22Rv1 (cell line): ENCODE measurements around the gene N4BP2L2.

Source experiments
- ZFX ChIP-seq: fragments of 450-650 bp; IDR thresholded peaks from 2 replicates; pipeline ENCODE4 v1.6.1; 2017; ENCODE audit warnings: antibody characterized with exemption, borderline replicate concordance
- TF ChIP-seq, protein P1 (sequence below): fragments of 450-650 bp; IDR thresholded peaks from 2 replicates; pipeline ENCODE4 v1.5.1; 2017; ENCODE audit warnings: mild to moderate bottlenecking

DNA sequence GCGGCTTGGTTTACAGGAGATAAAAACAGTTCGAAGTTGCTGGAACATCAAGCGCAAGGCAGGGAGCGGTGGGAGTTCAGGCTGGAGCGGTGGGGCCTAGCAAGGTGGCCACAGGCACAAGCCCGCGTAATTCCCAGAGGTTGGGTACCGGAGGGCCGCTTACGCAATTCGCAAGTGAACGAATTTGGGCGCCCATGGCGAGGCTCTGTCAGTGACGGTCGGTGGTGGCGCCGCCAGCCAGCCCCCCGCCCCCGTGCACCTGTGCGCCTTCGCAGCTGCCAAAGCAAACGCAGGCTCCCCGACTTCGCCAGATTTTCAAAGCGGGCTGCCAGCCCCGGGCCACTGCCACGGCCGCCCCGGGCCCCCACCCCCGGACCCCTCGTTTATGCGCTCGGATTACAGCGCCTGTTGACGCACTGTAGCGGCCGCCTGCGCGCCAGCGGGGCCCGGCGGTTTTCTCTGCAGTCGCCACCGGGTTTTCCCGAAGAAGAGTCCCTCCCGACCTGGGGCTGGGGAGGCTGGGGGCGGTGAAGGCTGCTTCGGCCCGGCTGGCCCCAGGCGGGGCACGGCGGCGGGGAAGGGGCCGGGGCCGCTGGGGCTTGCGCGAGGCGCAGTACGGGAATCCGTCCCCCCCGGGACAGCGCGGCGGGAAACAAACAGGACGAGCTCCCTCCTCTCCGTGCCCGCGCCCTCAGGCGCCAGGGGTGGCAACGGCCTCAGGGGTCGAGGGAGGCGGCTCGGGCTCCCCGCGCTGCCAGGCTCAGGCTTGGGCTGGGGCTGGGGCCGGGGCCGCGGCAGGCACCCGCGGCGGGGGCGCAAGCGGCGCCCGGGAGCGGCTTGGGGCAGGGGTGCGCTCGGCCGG is 111.4 kb downstream of the N4BP2L2 start:
- TF ChIP-seq, protein P1, sequence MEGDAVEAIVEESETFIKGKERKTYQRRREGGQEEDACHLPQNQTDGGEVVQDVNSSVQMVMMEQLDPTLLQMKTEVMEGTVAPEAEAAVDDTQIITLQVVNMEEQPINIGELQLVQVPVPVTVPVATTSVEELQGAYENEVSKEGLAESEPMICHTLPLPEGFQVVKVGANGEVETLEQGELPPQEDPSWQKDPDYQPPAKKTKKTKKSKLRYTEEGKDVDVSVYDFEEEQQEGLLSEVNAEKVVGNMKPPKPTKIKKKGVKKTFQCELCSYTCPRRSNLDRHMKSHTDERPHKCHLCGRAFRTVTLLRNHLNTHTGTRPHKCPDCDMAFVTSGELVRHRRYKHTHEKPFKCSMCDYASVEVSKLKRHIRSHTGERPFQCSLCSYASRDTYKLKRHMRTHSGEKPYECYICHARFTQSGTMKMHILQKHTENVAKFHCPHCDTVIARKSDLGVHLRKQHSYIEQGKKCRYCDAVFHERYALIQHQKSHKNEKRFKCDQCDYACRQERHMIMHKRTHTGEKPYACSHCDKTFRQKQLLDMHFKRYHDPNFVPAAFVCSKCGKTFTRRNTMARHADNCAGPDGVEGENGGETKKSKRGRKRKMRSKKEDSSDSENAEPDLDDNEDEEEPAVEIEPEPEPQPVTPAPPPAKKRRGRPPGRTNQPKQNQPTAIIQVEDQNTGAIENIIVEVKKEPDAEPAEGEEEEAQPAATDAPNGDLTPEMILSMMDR = no peak
- TF ChIP-seq ZFX = no peak
